ENCODE data around the gene HSPA1A.
"Not testable (repeated sequence)": the region's sequence is repeated elsewhere in the genome, so short reads cannot be mapped to it uniquely, and the experiment has no call there.

HSPA1A gene

DNA sequence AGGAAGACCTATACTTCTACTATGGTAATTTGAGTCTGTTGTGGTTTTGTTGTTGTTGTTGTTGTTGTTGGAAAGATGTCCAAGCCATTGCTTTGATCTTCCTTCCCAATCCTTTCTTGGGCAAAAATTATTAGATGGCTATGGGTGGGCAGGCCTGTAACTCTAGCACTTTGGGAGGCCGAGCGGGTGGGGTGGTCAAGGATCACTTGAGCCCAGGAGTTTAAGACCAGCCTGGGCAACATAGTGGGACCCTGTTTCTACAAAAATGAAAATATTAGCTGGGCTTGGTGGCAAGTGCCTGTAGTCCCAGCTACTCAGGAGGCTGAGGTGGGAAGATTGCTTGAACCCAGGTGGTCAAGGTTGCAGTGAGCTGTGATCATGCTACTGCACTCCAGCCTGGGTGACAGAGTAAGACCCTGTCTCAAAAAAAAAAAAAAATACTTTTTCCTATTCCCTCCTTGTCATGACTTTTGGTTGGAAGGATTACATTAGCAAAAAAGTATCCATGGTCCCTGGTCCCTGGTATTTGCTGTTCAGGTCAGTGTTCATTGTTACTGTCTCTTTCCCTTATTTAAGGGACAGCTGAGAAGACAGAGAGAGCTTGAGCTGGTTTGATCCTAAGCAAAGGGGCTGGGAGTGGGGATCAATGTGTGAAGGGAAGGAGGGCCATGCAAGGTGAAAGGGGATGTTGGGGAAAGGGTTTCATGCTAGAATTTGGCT lies 35.6 kb downstream of the HSPA1A start:
- Histone ChIP-seq H3K4me2 (ENCODE audit: low read length) (no peak overlapping the region), H3K4me1 (ENCODE audit: insufficient read depth, low read length, severe bottlenecking) (no peaks in the 10 kb centered on the region), H4K20me1 (ENCODE audit: insufficient read depth, low read length) (no peaks in the 10 kb centered on the region), H3K9ac (ENCODE audit: low read length) (no peak overlapping the region), H3K27ac (ENCODE audit: low read depth, low read length, poor library complexity, severe bottlenecking) (no peak overlapping the region), H3F3A (ENCODE audit: insufficient read depth, low read length) (no peaks in the 10 kb centered on the region), H3K9me3 (ENCODE audit: low read length) (0 out of 2 replicates have a peak, but pooled peaks cover 2% of the 10 kb centered on the region), H3K27me3 (ENCODE audit: insufficient read depth, low read length) (no peaks in the 10 kb centered on the region), H3K36me3 (ENCODE audit: insufficient read depth, low read length) (no peaks in the 10 kb centered on the region), H2AFZ (ENCODE audit: low read length) (no peak overlapping the region), H3K79me2 (ENCODE audit: insufficient read depth, low read length) (no peaks in the 10 kb centered on the region), H3K9me2 (ENCODE audit: low read depth, low read length) (no peaks in the 10 kb centered on the region), H3K4me3 (ENCODE audit: low read depth, low read length, poor library complexity, severe bottlenecking) (no peak overlapping the region)
- TF ChIP-seq, protein P1, sequence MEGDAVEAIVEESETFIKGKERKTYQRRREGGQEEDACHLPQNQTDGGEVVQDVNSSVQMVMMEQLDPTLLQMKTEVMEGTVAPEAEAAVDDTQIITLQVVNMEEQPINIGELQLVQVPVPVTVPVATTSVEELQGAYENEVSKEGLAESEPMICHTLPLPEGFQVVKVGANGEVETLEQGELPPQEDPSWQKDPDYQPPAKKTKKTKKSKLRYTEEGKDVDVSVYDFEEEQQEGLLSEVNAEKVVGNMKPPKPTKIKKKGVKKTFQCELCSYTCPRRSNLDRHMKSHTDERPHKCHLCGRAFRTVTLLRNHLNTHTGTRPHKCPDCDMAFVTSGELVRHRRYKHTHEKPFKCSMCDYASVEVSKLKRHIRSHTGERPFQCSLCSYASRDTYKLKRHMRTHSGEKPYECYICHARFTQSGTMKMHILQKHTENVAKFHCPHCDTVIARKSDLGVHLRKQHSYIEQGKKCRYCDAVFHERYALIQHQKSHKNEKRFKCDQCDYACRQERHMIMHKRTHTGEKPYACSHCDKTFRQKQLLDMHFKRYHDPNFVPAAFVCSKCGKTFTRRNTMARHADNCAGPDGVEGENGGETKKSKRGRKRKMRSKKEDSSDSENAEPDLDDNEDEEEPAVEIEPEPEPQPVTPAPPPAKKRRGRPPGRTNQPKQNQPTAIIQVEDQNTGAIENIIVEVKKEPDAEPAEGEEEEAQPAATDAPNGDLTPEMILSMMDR (IDR thresholded peaks at IDR 0.05; ENCODE audit: low read length) = no peak
- no peak for TF ChIP-seq EZH2 (IDR thresholded peaks at IDR 0.05; ENCODE audit: borderline replicate concordance, low read length)

DNA sequence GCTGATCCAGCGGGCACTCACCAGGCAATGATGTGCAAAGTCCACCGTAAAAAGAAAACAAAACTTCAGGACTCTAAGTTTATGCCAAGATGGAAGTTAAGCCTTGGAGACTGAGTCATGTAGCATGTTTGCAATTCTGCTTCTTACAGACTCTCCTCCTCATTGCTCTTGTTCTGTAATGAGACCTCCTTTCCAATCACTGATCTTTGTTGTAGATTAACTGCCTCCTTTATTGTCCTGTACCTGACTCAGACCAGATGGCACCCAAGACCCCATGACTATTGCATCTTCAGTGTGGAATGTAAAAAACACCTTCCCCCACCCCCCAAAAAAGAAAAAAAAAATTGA lies 36.1 kb downstream of the HSPA1A start:
- no peaks in the 10 kb centered on the region for H3K36me3 ChIP-seq (ENCODE audit: insufficient read depth, low read length)
- H3K27ac ChIP-seq (ENCODE audit: low read depth, low read length, poor library complexity, severe bottlenecking) = no peak overlapping the region
- no peak overlapping the region for H3K4me3 ChIP-seq (ENCODE audit: low read depth, low read length, poor library complexity, severe bottlenecking)
- no peak for TF ChIP-seq EZH2 (IDR thresholded peaks at IDR 0.05; ENCODE audit: borderline replicate concordance, low read length)
- TF ChIP-seq, protein P1 (IDR thresholded peaks at IDR 0.05; ENCODE audit: low read length) = no peak
- H4K20me1 ChIP-seq (ENCODE audit: insufficient read depth, low read length) = no peaks in the 10 kb centered on the region
- no peaks in the 10 kb centered on the region for H3F3A ChIP-seq (ENCODE audit: insufficient read depth, low read length)
- no peaks in the 10 kb centered on the region for H3K79me2 ChIP-seq (ENCODE audit: insufficient read depth, low read length)
- H3K9me3 ChIP-seq (ENCODE audit: low read length) = 0 out of 2 replicates have a peak, but pooled peaks cover 2% of the 10 kb centered on the region
- no peaks in the 10 kb centered on the region for H3K27me3 ChIP-seq (ENCODE audit: insufficient read depth, low read length)
- H3K4me2 ChIP-seq (ENCODE audit: low read length) = no peak overlapping the region
- H3K9me2 ChIP-seq (ENCODE audit: low read depth, low read length) = no peaks in the 10 kb centered on the region
- H3K4me1 ChIP-seq (ENCODE audit: insufficient read depth, low read length, severe bottlenecking) = no peaks in the 10 kb centered on the region
- no peak overlapping the region for H2AFZ ChIP-seq (ENCODE audit: low read length)
- H3K9ac ChIP-seq (ENCODE audit: low read length) = no peak overlapping the region

DNA sequence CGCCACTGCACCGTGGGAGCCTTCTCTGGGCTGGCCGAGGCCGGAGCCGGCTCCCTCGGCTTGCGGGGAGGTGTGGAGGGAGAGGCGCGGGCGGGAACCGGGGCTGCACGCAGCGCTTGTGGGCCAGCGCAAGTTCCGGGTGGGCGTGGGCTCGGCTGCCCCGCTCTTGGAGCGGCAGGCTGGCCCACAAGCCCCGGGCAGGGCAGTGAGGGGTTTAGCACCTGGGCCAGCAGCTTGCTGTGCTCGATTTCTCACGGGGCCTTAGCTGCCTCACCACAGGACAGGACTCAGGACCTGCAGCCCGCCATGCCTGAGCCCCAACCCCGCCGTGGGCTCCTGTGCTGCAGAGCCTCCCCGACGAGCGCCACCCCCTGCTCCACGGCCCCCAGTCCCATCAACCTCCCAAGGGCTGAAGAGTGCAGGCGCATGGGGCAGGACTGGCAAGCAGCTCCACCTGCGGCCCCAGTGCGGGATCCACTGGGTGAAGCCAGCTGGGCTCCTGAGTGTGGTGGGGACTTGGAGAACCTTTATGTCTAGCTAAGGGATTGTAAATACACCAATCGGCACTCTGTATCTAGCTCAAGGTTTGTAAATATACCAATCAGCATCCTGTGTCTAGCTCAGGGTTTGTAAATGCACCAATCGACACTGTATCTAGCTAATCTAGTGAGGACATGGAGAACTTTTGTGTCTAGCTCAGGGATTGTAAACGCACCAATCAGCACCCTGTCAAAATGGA lies 36.8 kb downstream of the HSPA1A start:
- not testable (repeated sequence) for H3K9me3 ChIP-seq (ENCODE audit: low read length); H3K36me3 ChIP-seq (ENCODE audit: insufficient read depth, low read length); H3K4me1 ChIP-seq (ENCODE audit: insufficient read depth, low read length, severe bottlenecking); H3K27ac ChIP-seq (ENCODE audit: low read depth, low read length, poor library complexity, severe bottlenecking); H2AFZ ChIP-seq (ENCODE audit: low read length); H3K27me3 ChIP-seq (ENCODE audit: insufficient read depth, low read length); H3K9me2 ChIP-seq (ENCODE audit: low read depth, low read length); H3K4me2 ChIP-seq (ENCODE audit: low read length); H3K79me2 ChIP-seq (ENCODE audit: insufficient read depth, low read length); H4K20me1 ChIP-seq (ENCODE audit: insufficient read depth, low read length); H3K9ac ChIP-seq (ENCODE audit: low read length); H3K4me3 ChIP-seq (ENCODE audit: low read depth, low read length, poor library complexity, severe bottlenecking); H3F3A ChIP-seq (ENCODE audit: insufficient read depth, low read length)

DNA sequence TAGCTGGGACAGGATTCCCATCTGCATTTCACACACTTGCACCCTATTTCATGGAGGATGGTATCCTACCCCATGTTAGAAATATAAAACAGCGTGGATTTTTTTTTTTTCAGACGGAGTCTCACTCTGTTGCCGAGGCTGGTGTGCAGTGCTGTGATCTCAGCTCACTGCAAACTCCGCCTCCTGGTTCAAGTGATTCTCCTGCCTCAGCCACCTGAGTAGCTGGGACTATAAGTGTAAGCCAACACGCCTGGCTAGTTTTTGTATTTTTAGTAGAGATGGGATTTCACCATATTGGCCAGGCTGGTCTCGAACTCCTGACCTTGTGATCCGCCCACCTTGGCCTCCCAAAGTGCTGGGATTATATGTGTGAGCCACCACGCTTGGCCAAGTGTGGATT lies 42.4 kb downstream of the HSPA1A start:
- H4K20me1 ChIP-seq (ENCODE audit: insufficient read depth, low read length); H3K27ac ChIP-seq (ENCODE audit: low read depth, low read length, poor library complexity, severe bottlenecking); H3K79me2 ChIP-seq (ENCODE audit: insufficient read depth, low read length); H3K4me2 ChIP-seq (ENCODE audit: low read length); H3K9me2 ChIP-seq (ENCODE audit: low read depth, low read length); H3K4me3 ChIP-seq (ENCODE audit: low read depth, low read length, poor library complexity, severe bottlenecking); H3K9me3 ChIP-seq (ENCODE audit: low read length); H3K9ac ChIP-seq (ENCODE audit: low read length); H2AFZ ChIP-seq (ENCODE audit: low read length); H3K27me3 ChIP-seq (ENCODE audit: insufficient read depth, low read length); H3F3A ChIP-seq (ENCODE audit: insufficient read depth, low read length): not testable (repeated sequence)
- Histone ChIP-seq H3K4me1 (ENCODE audit: insufficient read depth, low read length, severe bottlenecking) (peaks cover 10% of the 10 kb centered on the region), H3K36me3 (ENCODE audit: insufficient read depth, low read length) (peaks cover 31% of the 10 kb centered on the region)

Data from OCI-LY1 (cell line).